AG04450 (cell line): Measurements from ENCODE around the gene MORN1. TPM values are rescaled to one million over a fixed set of nuclear protein-coding genes. Genes with fewer than 3 reads are reported as not detected.

Experiments used
- CTCF ChIA-PET: fragments of 300-600, 350-600 bp; formaldehyde crosslinking; extraction: SDS; loops from one replicate; lab custom pipeline; 2022; ENCODE audit warnings: antibody characterized with exemption, inconsistent platforms; lab: Charles Lee
- POLR2A ChIA-PET: fragments of 350-600 bp; formaldehyde crosslinking; extraction: SDS; loops from one replicate; lab custom pipeline; 2021; ENCODE audit warnings: antibody characterized with exemption, inconsistent platforms; lab: Yijun Ruan, JAX
- DNase-seq: peaks from one replicate; pipeline ENCODE4 v3.0.0-alpha.2; 2011; ENCODE audit warnings: low read depth, low spot score
- H3K27ac ChIP-seq: one replicate; pipeline ENCODE4 v1.5.1; 2012; ENCODE audit warnings: low read depth, low read length, control low read depth
- H3K27me3 ChIP-seq: one replicate; pipeline ENCODE4 v1.6.0; 2012; ENCODE audit warnings: low read length; ENCODE audit not compliant: control insufficient read depth, insufficient read depth
- H3K4me3 ChIP-seq: 2 replicates; pipeline ENCODE4 v1.5.1; 2011; ENCODE audit warnings: mild to moderate bottlenecking, low read depth, low read length, control low read depth
- H3K9me3 ChIP-seq: 2 replicates; pipeline ENCODE4 v1.5.1; 2012; ENCODE audit warnings: low read length; ENCODE audit not compliant: control insufficient read depth, insufficient read depth
- CTCF ChIP-seq: IDR thresholded peaks from 2 replicates; pipeline ENCODE4 v1.5.1; 2011; ENCODE audit warnings: low read depth, low read length, control low read depth, inconsistent platforms
- polyA plus RNA-seq: library from polyadenylated mRNA; depleted of rRNA; stranded (reverse); fragments of >200 nt; gene quantifications from 2 replicates; pipeline ENCODE4 v1.2.3, GENCODE V29; 2011

The MORN1 gene
- polyA plus RNA-seq, 1 experiment: 3.6 TPM

DNA sequence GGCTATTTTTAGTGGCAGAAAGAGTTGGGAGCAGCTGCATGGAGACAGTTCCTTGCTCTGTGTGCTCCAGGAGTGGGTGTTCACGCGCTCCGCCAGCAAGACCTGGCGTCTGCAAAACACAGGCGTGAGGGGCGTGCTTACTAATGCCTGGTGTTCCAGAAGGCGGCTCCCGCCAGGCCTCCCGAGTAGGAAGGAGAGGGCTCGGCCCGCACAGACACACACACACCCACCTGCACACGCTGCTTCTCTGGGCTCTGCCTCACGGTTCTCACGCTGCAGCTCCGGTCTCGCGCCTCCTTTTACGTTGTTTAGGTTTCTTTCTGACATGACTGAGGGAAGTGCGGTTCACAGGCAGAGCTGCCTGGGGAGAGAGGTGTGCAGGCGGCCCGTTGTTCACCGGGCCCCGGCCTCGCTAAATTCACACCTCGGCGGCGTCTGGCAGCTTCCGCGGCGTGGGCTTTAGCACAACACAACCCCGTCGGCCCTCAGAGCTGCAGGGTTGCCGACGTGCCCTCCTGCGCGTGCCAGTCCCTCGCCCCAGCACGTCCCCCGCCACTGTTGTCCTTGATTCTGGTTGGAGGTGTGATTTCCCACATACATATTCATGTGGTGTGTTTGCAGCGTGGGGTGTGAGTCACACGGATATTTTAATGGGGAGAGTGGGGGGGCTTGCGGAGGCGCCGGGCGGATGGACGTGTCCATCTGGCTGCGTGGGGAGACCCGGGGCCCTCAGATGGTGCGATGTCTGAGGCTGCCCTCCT lies 86.3 kb downstream of the MORN1 start:
- CTCF ChIA-PET: interaction anchor here (1.2 kb wide), 1 partner anchor 9 kb away, joined by 3 read pairs; no protein-coding TSS in a partner anchor
- no peaks in the 10 kb centered on the region; the same call in 1 of the 2 replicates for H3K9me3 ChIP-seq
- H3K27ac ChIP-seq: no peak overlapping the region
- no peak for DNase-seq
- TF ChIP-seq CTCF: no peak
- POLR2A ChIA-PET: interaction anchor here (1.0 kb wide), 1 partner anchor 73 kb away, joined by 3 read pairs; no protein-coding TSS in a partner anchor
- H3K4me3 ChIP-seq: no peak overlapping the region
- no peaks in the 10 kb centered on the region for H3K27me3 ChIP-seq

GRCh38 chr1:2304282-2304681 lies 87.1 kb downstream of the MORN1 start:
- H3K4me3 ChIP-seq: no peak overlapping the region
- no peak for TF ChIP-seq CTCF
- ChIA-PET CTCF (interaction anchor here (1.2 kb wide), 1 partner anchor 10 kb away, joined by 3 read pairs; no protein-coding TSS in a partner anchor), POLR2A (interaction anchor here (0.9 to 1.0 kb wide), 2 partner anchors 72 to 75 kb away, joined by 3 to 4 read pairs; no protein-coding TSS in a partner anchor)
- H3K27ac ChIP-seq: no peak overlapping the region
- no peak for DNase-seq
- H3K9me3 ChIP-seq: no peaks in the 10 kb centered on the region; the same call in 1 of the 2 replicates
- H3K27me3 ChIP-seq: no peaks in the 10 kb centered on the region

DNA sequence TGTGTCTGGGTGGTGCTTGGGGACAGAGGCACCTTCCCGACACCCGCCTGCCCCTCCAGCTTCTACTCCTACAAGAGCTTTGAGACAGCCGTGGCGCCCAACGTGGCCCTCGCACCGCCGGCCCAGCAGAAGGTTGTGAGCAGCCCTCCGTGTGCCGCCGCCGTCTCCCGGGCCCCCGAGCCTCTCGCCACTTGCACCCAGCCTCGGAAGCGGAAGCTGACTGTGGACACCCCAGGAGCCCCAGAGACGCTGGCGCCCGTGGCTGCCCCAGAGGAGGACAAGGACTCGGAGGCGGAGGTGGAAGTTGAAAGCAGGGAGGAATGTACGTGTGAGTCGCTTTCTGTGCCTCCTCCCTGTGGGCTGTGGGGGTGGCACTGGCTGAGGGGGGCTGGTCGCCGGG lies 87.6 kb downstream of the MORN1 start:
- POLR2A ChIA-PET: interaction anchor here (0.9 kb wide), 1 partner anchor 75 kb away, joined by 4 read pairs; no protein-coding TSS in a partner anchor

GRCh38 chr1:2303016-2303775 lies 88.2 kb downstream of the MORN1 start:
- no peak overlapping the region for H3K27ac ChIP-seq
- ChIA-PET POLR2A (interaction anchor here (0.9 kb wide), 1 partner anchor 74 kb away, joined by 4 read pairs; no protein-coding TSS in a partner anchor), CTCF (interaction anchor here (2.3 kb wide), 1 partner anchor 9 kb away, joined by 7 read pairs; no protein-coding TSS in a partner anchor)
- TF ChIP-seq CTCF: no peak
- DNase-seq: no peak
- no peaks in the 10 kb centered on the region; the same call in 1 of the 2 replicates for H3K9me3 ChIP-seq
- H3K4me3 ChIP-seq: no peak overlapping the region
- H3K27me3 ChIP-seq: no peaks in the 10 kb centered on the region

More for the DNA sequence above, 87.6 kb downstream of the MORN1 start:
- no peaks in the 10 kb centered on the region; the same call in 1 of the 2 replicates for H3K9me3 ChIP-seq
- no peak overlapping the region for H3K4me3 ChIP-seq
- TF ChIP-seq CTCF: no peak
- H3K27me3 ChIP-seq: no peaks in the 10 kb centered on the region
- CTCF ChIA-PET: interaction anchor here (2.3 kb wide), 1 partner anchor 9 kb away, joined by 7 read pairs; no protein-coding TSS in a partner anchor
- no peak overlapping the region for H3K27ac ChIP-seq
- no peak for DNase-seq
